Type B pancreatic cell (in vitro differentiated cells): ENCODE data around the gene BPIFA3. TPM values are rescaled to one million over a fixed set of nuclear protein-coding genes. Genes with fewer than 3 reads are reported as not detected.

ENCODE experiments used
- DNase-seq: peaks from one replicate; pipeline ENCODE4 v3.0.0; 2021; ENCODE audit warnings: mixed read lengths; ENCODE audit not compliant: unreplicated experiment; ENCODE audit errors: extremely low spot score
- H3K27ac Mint-ChIP-seq: 2 replicates; pipeline ENCODE4 v1.8.0; 2021; ENCODE audit warnings: mild to moderate bottlenecking, mixed read lengths
- H3K27me3 Mint-ChIP-seq: 2 replicates; pipeline ENCODE4 v1.8.0; 2021; ENCODE audit warnings: mixed read lengths
- H3K36me3 Mint-ChIP-seq: 2 replicates; pipeline ENCODE4 v1.8.0; 2021; ENCODE audit warnings: mixed read lengths
- H3K4me1 Mint-ChIP-seq: one replicate; pipeline ENCODE4 v1.8.0; 2021; ENCODE audit warnings: mixed read lengths; ENCODE audit not compliant: unreplicated experiment
- H3K4me3 Mint-ChIP-seq: 2 replicates; pipeline ENCODE4 v1.8.0; 2021; ENCODE audit warnings: mild to moderate bottlenecking, mixed read lengths
- H3K9me3 Mint-ChIP-seq: 2 replicates; pipeline ENCODE4 v1.8.0; 2021; ENCODE audit warnings: mixed read lengths
- CTCF ChIP-seq: fragments of 200-600 bp; sonication (generic); conservative IDR thresholded peaks from 2 replicates; pipeline ENCODE4 v1.5.0; 2021; ENCODE audit warnings: antibody characterized with exemption, mild to moderate bottlenecking
- total RNA-seq: library from RNA; stranded (reverse); gene quantifications from 2 replicates; pipeline ENCODE4 v1.2.1, GENCODE V29; 2021; ENCODE audit warnings: low replicate concordance

Gene BPIFA3
- total RNA-seq, 1 donor from 2014 or later = not detected

GRCh38 chr20:33239979-33240736 lies 23.0 kb downstream of the BPIFA3 start:
- Mint-ChIP-seq H3K27me3 (peaks cover 39% of the 10 kb centered on the region), H3K36me3 (no peaks in the 10 kb centered on the region), H3K4me1 (no peaks in the 10 kb centered on the region), H3K27ac (no peak overlapping the region), H3K4me3 (no peak overlapping the region), H3K9me3 (no peaks in the 10 kb centered on the region)
- TF ChIP-seq CTCF = no peak
- DNase-seq = no peak

GRCh38 chr20:33240923-33241322 lies 23.8 kb downstream of the BPIFA3 start:
- Mint-ChIP-seq H3K4me1 (no peaks in the 10 kb centered on the region), H3K4me3 (no peak overlapping the region), H3K9me3 (no peaks in the 10 kb centered on the region), H3K27ac (no peak overlapping the region), H3K36me3 (no peaks in the 10 kb centered on the region), H3K27me3 (peaks cover 34% of the 10 kb centered on the region)
- no peak for TF ChIP-seq CTCF
- no peak for DNase-seq

- DNase-seq = no peak
- H3K4me3 Mint-ChIP-seq = no peak overlapping the region
- H3K27ac Mint-ChIP-seq = no peak overlapping the region
- H3K4me1 Mint-ChIP-seq = no peaks in the 10 kb centered on the region
- no peaks in the 10 kb centered on the region for H3K36me3 Mint-ChIP-seq
- peaks cover 22% of the 10 kb centered on the region for H3K27me3 Mint-ChIP-seq
- no peaks in the 10 kb centered on the region for H3K9me3 Mint-ChIP-seq
- TF ChIP-seq CTCF = no peak
Measured at GRCh38 chr20:33242319-33243100, 25.4 kb downstream of the BPIFA3 start.

GRCh38 chr20:33246077-33246476 lies 28.9 kb downstream of the BPIFA3 start:
- Mint-ChIP-seq H3K36me3 (no peaks in the 10 kb centered on the region), H3K4me3 (no peak overlapping the region), H3K27ac (no peak overlapping the region), H3K27me3 (peaks cover 12% of the 10 kb centered on the region), H3K9me3 (no peaks in the 10 kb centered on the region), H3K4me1 (no peaks in the 10 kb centered on the region)
- no peak for DNase-seq
- TF ChIP-seq CTCF = no peak

GRCh38 chr20:33249456-33249855 lies 32.3 kb downstream of the BPIFA3 start:
- TF ChIP-seq CTCF = no peak
- no peaks in the 10 kb centered on the region for H3K4me1 Mint-ChIP-seq
- DNase-seq = no peak
- H3K27me3 Mint-ChIP-seq = peaks cover 10% of the 10 kb centered on the region
- no peaks in the 10 kb centered on the region for H3K9me3 Mint-ChIP-seq
- H3K36me3 Mint-ChIP-seq = no peaks in the 10 kb centered on the region
- no peak overlapping the region for H3K4me3 Mint-ChIP-seq
- no peak overlapping the region for H3K27ac Mint-ChIP-seq
